Measurements from ENCODE around the gene CRYL1. TPM values are rescaled to one million over a fixed set of nuclear protein-coding genes. Genes with fewer than 3 reads are reported as not detected.

CRYL1 gene
- total and polyA plus RNA-seq, 2 of the 13 experiments (the other 11 are each of a cell fraction or from before 2014, with no cell fraction given) = 57.2 to 115 TPM

DNA sequence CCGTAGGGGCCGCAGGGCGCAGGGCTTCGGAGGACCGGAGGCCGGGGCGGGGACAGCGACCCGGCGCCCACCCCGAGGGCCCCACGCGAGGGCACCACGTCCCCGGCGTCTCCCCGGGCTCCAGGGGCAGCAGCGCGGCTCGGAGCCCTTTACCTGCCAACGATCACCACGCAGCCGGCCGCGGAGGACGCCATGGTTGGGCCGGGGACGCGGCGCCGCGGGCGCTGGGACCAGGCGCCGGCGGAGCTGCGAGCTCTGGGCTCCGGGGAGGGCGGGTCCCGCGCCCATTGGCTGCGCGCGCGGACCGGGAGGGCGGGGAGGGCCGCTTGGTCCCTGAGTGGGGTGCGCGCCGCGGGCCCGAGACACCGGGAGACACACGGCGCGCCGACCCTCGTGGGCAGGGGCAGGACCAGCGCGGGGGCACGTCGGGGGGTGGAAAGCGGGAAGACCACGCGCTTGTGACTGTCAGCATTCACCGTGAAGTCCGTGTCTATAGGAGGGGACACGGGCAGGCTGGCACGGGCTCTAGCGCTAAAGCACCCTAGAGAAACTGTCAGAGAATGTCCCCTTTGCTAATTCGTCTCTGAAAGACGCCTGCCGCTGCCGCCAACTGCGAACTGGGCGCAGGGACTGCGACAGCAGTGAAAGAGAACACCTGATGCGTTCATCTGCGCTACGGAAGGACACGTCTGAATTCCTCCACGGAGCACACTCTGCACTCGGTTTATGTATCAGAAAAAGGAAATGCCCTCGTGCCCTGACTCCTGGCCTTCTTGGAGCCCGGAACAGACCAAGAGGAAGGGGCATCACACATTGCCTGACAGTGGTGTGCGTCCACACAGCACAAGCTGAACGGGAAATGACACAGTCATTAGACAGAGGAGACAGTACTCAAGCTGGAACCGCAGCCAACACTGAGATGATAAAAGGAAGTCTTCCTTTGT lies at the start of gene CRYL1 (continued):
- TF ChIP-seq ZBTB40 (IDR thresholded peaks at IDR 0.05) = no peak
- peak; percentile 53; the same call in 1 of the 2 replicates for TF ChIP-seq ZBTB40 (CRISPR knock-in tag; IDR thresholded peaks at IDR 0.05)
- TF ChIP-seq ZMYM2 (CRISPR knock-in tag; IDR thresholded peaks at IDR 0.05) = no peak
- no peak; the same call in 1 of the 2 replicates for TF ChIP-seq ZNF33B (CRISPR knock-in tag; IDR thresholded peaks at IDR 0.05)
- TF ChIP-seq SRF (IDR thresholded peaks at IDR 0.05; ENCODE audit: low read depth, low read length) = no peak
- TF ChIP-seq ZNF350 (CRISPR knock-in tag; IDR thresholded peaks at IDR 0.05; ENCODE audit: borderline replicate concordance, low read depth) = no peak
- no peak for TF ChIP-seq ZNF547 (CRISPR knock-in tag; IDR thresholded peaks at IDR 0.05)
- TF ChIP-seq SAP130 (CRISPR knock-in tag; IDR thresholded peaks at IDR 0.05; ENCODE audit: low read depth) = peak; percentile 69
- no peak for TF ChIP-seq HOXD1 (CRISPR knock-in tag; IDR thresholded peaks at IDR 0.05)
- no peak for TF ChIP-seq IKZF1 (IDR thresholded peaks at IDR 0.05)
- TF ChIP-seq, protein P1, sequence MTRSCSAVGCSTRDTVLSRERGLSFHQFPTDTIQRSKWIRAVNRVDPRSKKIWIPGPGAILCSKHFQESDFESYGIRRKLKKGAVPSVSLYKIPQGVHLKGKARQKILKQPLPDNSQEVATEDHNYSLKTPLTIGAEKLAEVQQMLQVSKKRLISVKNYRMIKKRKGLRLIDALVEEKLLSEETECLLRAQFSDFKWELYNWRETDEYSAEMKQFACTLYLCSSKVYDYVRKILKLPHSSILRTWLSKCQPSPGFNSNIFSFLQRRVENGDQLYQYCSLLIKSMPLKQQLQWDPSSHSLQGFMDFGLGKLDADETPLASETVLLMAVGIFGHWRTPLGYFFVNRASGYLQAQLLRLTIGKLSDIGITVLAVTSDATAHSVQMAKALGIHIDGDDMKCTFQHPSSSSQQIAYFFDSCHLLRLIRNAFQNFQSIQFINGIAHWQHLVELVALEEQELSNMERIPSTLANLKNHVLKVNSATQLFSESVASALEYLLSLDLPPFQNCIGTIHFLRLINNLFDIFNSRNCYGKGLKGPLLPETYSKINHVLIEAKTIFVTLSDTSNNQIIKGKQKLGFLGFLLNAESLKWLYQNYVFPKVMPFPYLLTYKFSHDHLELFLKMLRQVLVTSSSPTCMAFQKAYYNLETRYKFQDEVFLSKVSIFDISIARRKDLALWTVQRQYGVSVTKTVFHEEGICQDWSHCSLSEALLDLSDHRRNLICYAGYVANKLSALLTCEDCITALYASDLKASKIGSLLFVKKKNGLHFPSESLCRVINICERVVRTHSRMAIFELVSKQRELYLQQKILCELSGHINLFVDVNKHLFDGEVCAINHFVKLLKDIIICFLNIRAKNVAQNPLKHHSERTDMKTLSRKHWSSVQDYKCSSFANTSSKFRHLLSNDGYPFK (CRISPR knock-in tag; IDR thresholded peaks at IDR 0.05; ENCODE audit: borderline replicate concordance) = no peak
- TF ChIP-seq ZNF225 (CRISPR knock-in tag; IDR thresholded peaks at IDR 0.05) = no peak
- no peak for TF ChIP-seq HNF4G (IDR thresholded peaks at IDR 0.05; ENCODE audit: borderline replicate concordance, low read depth, low read length)
- TF ChIP-seq HNF4G (CRISPR knock-in tag; IDR thresholded peaks at IDR 0.05; ENCODE audit: borderline replicate concordance, low read depth) = peak; percentile 26; the same call in 1 of the 2 replicates
- no peak for TF ChIP-seq HCFC1 (IDR thresholded peaks at IDR 0.05; ENCODE audit: low read depth, low read length)
- TF ChIP-seq ZSCAN12 (CRISPR knock-in tag; IDR thresholded peaks at IDR 0.05) = no peak
- peak; percentile 29; the same call in 1 of the 2 replicates for TF ChIP-seq KLF9 (CRISPR knock-in tag; IDR thresholded peaks at IDR 0.05; ENCODE audit: low read depth)
- peak; percentile 31; the same call in 1 of the 2 replicates for TF ChIP-seq ZBTB7A (CRISPR knock-in tag; IDR thresholded peaks at IDR 0.05)
- TF ChIP-seq MEIS1 (CRISPR knock-in tag; IDR thresholded peaks at IDR 0.05; ENCODE audit: borderline replicate concordance) = no peak

All from HepG2 (cell line).